Hematopoietic multipotent progenitor cell (in vitro differentiated cells): ENCODE results near the gene MAB21L1. TPM values are rescaled to one million over a fixed set of nuclear protein-coding genes. Genes with fewer than 3 reads are reported as not detected.
A peak's percentile ranks its signal among the peaks of the same experiment; 100 is the strongest.

Source experiments
- DNase-seq, 3 donors: peaks; one replicate each; pipeline ENCODE4 v3.0.0-alpha.2; 2011 to 2015; ENCODE audit warnings: low read depth in 2 of 3, low spot score in 2 of 3
- total RNA-seq: library from RNA; depleted of rRNA; stranded (reverse); fragments of >200 nt; gene quantifications from one replicate; pipeline ENCODE4 v1.2.3, GENCODE V29; 2012

The MAB21L1 gene
- total RNA-seq, 1 donor = not detected

DNA sequence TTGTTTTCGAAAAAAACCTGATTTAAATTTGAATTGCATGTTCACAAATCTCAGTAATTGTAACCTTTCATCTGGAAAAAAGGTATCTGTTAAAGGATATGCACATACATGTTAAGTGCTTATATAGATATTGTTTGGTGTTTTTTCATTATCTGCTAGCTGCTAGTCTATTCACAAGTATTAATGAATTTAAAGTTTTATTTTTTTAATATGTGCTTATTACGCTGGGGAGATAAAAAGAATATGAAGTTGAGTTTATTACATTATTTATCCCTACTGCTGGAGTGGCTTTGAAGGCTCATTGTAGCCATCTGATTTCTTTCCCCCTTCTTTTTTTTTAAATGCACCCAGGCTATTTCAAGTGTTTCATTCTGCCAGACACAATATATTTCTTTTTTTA, 3.9 kb upstream of the MAB21L1 start:
- no peak for DNase-seq

GRCh38 chr13:35479706-35480105, 3.2 kb upstream of the MAB21L1 start:
- DNase-seq = peak in 1 of 3 donors; percentile 4

GRCh38 chr13:35479038-35479492, 2.6 kb upstream of the MAB21L1 start:
- DNase-seq = peak in 2 of 3 donors; percentile 21 to 25

DNA sequence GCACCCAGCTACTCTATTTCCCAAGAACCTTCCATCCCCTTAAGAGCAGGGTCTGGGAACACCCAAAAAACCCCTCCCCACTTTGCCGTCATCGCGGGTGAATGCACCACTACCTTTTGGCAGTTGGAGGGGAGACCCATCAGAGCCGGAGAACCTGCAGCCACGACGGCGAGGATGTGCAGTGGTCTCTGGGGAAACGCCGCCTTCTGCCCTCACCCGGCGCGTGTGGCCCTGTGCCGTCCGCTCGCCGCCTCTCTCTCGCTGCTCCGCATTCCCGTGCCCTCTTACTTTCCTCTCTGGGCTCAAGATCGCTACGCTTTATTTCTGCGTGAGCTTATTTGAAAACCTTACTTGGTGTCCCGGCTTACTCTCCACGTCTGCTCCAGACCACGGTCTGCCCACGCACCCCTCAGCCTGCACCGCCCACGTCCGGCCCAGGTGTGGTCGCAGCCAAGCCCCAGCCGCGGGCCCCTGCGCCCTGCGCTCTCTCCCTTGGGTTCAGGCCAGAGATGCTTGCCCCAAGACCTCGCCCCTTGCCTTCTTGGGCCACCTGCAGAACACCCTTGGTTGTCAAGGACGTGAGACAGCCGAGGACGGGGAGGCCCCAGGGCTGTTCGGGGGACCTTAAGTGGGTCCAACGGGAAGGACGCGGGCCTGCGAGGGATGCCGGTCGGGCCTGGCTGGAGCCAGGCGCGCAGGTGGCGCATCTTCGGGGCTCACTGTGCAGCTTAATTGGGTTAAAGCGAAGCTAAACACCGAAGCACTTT, 2.0 kb upstream of the MAB21L1 start:
- DNase-seq = peak in 2 of 3 donors; percentile 14 to 27

DNA sequence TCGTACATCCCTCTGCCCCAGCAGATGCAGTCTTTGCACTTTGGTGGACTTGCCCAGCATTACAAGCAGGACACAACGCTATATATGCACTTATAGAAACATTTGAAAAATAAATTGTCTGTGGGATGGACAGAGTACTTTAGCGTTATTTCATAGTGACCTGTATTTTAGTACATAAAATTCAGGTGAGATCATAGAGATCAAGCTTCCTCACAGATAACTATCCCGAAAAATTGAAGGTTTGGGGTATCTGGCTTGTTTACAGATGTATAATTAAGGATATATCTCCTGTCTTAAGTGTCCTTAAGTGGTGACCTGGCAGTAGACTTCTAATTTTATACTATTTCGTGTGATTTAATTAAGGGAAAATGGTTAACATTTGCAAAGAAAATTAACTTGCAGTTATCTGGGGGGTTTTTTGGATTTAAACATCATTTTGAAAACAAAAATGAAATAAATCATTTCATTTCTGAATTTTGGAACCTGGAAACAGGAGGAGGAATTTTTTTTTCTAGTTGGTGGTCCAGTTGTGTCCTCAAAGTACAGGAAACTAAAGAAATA, 977 bp upstream of the MAB21L1 start:
- DNase-seq = peak in 2 of 3 donors; percentile 11 to 20

DNA sequence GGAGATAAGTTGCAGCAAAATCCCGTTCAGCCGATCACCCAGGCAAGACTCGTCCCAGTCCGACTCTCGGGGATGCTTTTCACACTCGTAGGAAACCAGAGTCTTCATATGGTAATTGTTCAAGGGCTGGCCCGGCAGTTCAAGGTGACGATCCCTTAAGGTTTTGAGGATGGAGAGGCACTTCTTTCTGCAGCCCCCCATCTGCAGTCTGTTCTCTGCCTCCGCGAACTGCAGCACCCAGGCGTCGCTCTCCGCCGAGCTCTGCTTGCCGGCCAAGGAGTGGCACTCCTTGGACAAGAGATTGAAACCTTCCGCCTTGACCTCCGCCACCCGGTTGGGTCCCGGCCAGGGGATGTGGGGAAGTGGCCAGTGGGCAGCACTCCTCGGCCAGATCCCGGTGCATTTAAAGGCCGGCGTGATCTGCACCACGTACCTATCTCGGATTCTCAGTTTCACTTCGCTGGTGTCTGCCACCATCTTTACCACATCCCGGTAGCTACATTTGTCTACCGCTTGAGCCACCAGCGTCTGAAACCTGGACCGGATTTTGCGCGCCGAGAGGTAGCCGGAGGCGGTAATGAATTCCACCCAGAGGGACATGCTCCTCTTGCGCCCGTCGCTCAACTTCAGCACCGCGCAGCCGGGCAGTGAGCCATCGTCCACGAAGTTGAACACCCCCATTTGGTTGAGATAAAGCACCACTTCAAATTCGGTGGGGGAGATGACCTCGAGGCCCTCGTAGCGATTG, 1.1 kb downstream of the MAB21L1 start:
- peak in 2 of 3 donors; percentile 28 to 29 for DNase-seq

GRCh38 chr13:35474496-35475211, 1.8 kb downstream of the MAB21L1 start:
- DNase-seq = peak in 2 of 3 donors; percentile 31 to 33

GRCh38 chr13:35473802-35474201, 2.7 kb downstream of the MAB21L1 start:
- peak in 1 of 3 donors; percentile 21 for DNase-seq

GRCh38 chr13:35473206-35473775, 3.2 kb downstream of the MAB21L1 start:
- DNase-seq = peak in 1 of 3 donors; percentile 21

GRCh38 chr13:35472323-35472881, 4.1 kb downstream of the MAB21L1 start:
- peak in 1 of 3 donors; percentile 17 for DNase-seq

DNA sequence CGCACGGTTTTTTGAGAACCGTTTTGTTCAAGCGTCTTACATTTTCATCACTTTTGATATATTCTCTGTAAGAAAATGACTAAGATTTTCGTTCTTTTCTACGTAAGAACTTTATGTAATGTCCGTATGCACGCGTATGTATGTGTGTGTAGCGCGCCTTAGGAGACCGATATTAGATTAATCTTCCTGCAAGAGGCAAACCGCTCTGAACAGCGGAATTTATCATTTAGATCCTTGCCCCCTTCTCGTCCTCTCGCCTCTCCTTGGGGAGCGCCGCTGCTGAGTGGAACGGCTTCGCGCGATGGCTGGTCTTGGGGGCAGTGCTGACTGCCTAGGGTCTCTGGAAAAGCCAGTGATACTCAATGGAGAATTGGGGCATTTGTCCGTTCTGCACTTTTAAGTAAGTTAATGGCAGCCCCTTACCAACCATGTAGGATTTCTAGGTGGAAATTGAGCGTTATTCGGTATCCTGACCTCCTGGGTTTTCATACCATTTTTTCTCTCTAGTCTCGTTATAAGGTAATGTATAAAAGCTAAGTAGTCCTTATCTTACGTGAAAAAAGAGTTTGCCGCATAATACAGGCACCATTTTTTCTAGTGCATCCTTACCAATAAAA, 4.7 kb downstream of the MAB21L1 start:
- peak in 2 of 3 donors; percentile 26 to 37 for DNase-seq

DNA sequence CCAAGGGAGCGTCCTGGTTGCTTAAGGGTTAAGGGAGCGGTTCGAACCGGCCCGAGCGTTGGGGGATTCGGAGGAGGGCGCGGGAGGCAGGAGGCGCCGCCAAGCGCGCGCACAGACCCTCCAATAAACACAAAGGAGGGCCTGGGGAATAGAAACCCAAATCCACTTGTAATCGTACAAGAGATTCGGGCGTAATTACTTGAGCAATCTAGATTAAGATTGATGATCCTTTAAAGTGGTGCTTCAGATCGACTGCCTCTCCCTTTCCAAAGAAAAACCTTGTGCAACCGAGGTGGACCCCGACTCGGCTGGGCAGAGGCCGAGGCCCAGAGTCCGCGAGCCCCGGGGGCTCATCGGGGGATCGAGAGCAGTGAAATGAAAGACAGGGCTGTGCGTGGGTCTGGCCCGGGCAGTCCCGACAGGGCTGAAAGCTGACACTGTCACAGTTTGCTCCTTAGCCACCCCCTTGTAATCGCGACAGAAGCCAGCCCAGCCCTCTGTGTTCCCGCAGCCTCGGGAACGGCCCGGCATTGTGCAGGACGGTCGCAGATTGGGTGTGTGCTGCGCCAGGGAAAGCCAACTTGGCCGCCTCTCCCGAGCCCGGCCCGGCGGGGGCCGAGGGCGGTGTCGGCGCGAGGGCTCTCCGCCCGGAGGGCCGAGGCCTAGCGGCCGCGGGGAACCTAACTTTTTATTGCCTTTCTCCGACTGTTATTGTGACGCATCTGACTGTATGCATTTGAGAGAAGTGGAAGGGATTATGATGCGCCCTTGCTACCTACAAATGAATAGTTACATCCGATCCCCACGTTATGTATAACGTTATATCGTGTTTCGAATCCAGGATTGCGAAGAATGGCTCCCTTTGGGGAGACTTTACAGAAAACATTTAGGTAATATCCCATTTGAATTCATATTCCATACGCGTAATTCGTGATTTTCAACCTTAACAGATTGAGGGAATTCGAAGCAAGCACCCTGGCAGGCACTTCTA, 5.5 kb downstream of the MAB21L1 start:
- DNase-seq = peak in 2 of 3 donors; percentile 36 to 50

DNA sequence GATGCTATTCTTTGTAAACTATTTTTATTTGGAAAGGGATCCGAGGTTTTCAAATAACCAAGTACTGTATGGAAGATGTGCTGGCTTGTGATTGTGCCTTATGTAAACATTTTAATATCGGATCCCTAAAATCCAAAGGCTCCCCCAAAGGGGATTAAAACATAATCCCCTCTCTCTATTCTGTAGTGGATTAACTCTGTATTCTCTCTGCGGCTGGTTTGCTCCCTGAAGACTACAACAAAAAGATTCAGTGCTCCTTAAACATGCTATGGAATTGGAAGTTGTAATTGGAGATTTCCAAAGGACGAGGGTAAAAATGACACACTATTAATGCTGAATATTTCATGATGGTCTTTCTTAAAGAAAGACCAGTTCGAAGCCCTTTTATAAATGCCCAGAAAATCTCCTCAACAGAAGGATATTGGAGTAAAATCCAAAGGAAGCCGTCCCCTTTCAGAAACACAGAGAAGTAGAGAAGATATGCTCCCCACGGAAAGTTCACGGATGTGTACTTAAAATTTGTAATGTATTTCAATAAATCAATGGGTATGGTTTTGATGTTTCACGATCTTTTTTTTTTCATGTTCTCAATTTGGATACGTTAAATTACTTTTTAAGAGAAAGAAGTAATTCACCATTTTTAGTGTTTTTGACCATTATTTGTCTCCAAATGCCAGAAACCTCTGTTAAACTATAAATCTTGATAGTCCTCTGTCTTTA, 6.5 kb downstream of the MAB21L1 start:
- peak in 1 of 3 donors; percentile 6 for DNase-seq

DNA sequence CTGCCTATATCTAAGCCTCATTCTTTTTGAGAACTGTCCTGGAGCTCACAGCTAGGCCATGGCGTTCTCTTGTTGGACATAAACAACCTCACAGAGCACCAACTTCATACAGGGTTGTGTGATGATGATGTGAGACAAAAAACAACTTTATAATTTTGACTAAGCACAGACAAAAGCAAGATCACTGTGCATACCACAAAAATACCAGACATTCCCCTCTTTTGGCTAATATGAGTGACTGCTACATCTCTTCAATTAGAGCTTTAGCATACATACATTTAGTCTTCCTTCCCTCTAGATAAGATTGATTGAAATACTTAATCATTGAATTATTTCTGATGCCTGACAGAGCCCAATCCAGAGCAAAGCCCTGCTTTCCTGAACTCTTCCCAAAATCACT, 8.3 kb downstream of the MAB21L1 start:
- DNase-seq = no peak

DNA sequence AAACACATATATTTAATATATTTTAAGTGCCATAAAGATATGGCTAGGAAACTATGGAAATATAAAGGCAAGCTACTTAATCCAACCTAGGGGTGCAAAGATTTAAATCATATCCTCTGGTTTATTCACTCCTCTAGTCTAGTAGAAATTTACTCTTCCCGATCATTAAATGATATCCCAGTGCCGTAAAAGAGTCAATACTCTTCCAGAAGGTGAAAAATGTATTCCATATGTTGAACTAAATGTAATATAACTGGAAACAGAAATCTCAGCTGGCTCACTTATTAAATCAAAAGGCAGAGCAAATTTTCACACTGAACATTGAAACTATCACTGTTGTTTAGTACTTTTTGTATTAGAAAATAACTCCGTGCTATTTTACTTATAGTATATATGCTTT, 11.1 kb downstream of the MAB21L1 start:
- DNase-seq = no peak

DNA sequence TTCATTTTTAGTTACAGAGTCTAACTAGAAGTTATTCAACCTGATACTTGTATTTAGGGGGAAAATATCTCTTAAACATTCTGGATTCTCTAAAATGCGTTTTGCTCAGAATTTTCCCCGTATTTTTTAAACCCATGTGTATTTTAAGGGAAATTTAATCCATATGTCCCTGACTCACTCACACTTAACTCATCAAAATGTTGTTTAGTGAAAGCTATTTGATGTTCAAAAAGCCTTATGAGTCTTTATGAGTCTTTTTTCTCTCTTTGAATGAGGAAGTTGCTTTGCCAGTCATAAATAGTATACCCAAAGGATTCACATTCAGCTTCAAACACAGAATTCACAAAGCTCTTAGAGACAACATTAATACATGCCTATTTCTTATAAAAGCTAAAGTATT, 16.4 kb downstream of the MAB21L1 start:
- DNase-seq = no peak

DNA sequence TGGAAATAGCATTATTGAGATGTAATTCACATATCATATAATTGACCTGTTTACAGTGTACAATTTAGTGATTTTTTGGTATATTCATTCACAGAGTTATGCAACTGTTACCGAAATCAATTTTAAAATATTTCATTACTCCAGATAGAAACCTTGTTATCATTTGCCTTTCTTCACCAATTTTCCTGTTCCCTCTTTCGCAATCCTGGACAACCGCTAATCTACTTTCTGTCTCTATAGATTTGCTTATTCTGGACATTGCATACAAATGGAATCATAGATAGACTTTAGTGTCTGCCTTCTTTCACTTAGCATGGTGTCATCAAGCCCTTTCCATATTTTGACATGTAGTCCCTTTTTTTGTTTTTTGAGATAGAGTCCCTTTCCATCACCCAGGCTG, 19.2 kb downstream of the MAB21L1 start:
- no peak for DNase-seq

GRCh38 chr13:35455022-35455421, 21.5 kb downstream of the MAB21L1 start:
- no peak for DNase-seq
